ENCODE measurements around the gene CAMTA1.
"Not testable (repeated sequence)": the region's sequence is repeated elsewhere in the genome, so short reads cannot be mapped to it uniquely, and the experiment has no call there.

The CAMTA1 gene

DNA sequence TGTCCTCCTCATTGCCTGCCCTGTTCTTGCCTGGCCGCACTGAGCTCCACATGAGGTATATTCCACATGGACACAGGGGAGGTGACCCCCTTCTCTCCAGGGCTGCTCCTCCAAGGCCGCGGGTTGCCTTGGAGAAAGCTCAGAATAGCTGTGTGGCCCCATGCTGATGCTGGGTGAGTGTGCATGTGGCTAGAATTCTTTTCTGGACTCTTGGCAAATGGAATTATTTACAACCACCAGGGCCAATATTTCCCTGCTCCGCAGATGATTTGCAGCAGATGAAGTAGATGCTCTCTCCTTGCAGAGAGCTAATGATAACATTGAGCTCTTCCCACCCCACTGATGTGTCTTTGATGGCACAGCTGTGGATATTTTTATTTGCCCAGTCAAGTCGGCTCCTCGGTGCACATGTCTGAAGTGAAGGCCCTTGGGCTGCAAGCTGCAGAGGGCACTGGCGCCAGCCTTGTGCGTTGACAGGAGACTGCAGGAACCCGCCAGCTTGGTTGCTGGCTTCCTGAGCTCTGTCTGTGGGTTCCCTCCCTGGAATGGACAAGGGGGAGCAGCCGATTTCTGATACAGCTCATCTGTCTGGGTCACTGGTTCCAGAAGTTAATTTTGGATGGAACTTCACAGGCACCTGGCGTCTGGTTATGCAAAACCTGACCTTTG lies 581.2 kb downstream of the CAMTA1 start:
- DNase-seq, result no peak

DNA sequence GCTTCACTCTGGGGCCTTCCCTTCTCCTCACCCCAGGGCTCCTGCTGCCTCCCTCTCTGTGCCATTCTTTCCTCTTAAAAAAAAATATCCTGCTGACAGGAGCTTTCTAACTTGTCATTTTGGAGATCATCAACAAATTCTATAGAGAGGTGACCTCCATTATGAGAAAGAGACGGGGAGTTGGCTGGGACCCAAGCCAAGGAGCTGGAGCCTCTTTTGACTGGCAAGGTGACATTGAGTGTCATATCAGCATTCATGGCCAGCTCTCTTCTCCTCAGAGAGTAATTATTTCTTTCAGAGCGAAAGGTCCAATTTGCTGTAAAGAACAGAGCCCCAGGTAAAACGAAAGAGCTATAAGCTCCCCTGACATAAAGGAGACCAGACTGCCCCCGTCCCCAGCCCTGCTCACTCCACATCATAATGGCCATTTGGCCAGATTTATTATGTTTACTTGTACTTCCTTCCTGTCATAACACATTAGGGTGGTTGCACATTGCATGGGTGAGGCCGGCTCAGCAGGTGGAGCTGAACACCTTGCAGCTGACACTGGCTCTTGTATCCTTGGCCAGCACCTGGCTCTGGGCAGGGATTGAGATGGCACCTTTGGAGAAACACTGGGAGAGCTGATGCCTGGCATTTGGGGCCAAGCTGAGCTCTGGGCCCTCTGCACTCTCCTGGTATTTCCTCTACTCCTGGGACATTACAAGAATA lies 581.9 kb downstream of the CAMTA1 start:
- no peak for DNase-seq

DNA sequence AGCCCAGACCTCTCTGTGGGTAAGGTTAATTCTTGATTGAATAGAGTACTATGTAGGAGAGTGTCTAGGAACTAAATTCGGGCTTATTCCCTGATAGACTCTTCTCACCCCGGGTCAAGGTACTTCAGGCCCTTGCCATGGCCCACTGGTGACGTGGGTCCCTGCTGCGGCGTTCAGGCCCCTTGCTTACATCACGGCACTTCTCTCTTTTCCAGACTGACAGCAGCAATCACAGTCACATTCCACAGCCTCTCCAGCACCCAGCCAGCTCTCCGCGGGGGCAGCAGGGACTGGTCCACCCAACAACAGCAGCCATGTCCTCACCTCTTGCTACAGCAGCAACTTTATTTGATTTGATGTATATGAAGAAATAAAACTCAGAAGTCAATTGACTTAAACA lies 584.6 kb downstream of the CAMTA1 start:
- DNase-seq, result no peak

DNA sequence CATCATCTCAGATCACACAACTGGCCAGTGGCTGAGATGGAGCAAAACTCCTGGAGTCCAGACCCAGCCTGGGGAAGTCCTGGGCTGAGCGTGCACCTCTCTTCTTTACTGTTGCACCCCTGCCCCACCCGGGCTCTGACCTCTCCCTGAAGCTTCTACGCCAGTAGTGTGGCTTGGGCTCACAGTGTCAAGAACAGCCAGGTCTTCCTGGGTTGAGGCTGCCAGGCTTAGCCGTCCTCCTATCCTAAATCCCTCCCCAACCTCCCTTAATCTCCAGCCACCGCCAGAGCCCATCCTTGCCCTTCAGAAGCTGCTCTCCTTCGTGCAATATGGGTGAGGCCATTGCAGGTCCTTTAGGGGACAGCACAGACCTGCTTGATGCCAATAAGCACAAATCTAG lies 586.7 kb downstream of the CAMTA1 start:
- DNase-seq, result no peak

DNA sequence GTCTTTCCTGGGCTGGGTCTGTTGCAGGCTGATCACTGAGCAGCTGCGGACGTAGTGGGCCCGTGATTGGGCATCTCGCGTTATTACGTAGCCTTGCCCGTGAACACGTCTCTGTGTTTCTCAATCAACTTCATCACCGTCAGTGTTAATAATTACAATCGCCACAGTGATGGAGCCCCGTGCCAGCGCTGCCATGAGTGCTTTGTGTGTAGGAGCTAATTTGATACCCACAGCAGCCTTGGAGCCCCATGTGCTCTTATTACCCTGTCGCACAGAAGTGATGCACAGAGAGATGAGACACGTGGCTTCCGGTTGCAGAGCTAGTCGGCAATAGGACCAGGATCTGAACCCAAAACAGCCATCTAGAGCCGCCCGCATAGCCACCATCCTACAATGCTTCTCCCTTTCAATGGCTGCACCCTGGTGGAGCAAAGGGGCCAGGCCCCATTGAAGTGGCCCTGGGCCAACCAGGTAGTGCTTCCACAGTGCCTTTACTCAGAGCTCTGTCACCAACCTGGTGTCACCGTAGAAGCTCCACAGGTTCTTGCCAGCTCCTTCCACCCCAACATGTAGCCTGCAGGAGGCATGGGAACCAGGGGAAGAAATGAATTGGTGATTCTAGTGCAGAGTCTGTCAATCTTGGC lies 587.3 kb downstream of the CAMTA1 start:
- no peak for DNase-seq

DNA sequence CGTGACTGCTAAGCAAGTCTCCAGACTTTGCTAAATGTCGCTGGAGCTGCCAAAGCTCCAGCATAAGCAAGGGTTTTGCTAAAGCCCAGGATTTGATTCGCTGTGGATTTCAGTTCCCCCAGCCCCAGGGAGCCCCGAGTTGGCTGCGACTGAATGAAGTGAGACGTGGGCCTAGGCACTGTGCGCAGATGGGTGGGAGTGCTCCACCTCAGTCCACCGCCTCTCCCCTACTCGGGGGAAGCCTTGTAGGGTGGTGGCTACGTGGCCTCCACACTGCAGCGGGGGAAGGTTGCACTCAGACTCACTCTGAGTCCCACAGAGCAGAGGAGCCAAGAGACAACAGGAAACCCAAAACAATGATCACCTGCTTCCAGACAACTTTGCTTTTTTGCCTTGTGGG lies 588.0 kb downstream of the CAMTA1 start:
- no peak for DNase-seq

DNA sequence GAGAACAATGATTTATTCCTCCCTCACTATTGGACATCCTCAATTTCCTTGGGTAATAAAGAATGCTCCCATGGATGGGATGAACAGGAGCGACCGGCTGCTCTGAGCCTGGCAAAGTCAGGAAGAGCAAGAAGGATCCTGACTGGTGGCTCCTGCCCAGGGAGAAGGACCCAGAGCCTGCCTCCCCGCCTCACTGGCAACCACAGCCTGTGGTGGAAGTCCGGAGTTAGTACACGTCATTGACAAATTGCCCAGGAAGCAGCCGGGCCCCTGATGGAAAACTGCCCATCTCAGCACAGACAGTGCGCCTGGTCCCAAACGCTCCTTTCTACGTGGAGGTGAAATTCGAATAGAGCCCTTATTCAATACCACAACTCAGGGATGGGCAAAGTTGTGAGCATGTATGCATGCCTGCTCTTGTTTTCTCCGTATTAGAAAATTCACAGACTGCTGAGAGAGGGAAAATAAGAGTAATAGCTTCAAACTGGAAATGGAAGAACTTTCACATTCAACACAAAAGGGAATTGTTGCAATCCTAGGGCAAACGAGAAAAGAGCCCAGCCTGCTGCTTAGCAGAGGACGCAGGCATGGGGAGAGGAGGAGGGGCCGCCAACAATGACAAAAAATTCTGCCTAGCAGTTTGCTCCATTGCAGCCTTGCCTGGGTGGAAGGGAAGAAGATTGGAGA lies 588.8 kb downstream of the CAMTA1 start:
- DNase-seq, result no peak

DNA sequence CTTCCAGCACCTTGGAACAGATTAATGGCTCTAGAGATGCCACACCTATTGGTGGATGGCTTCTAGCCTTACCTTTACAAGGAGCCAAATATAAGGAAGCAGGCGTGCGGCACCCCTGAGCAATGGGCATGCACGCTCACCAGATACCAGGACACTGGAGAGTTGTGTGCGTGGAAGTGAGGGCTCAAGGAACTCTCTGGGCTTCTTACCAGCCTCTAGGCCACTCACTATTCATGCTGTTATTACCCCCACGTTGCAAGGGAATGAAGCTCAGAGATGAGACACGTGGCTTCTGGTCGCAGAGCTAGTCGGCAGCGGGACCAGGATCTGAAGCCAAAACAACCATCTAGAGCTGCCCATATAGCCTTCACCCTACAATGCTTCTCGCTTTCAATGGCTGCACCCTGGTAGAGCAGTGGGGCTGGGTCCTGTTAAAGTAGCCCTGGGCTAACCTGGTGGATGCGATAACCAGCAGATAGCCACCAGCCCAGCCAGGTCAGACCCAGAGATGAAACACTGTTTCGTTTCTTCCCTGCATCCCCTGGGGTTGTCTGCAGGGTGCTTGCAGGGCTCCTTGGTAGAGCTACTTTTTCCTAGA lies 589.4 kb downstream of the CAMTA1 start:
- no peak for DNase-seq

DNA sequence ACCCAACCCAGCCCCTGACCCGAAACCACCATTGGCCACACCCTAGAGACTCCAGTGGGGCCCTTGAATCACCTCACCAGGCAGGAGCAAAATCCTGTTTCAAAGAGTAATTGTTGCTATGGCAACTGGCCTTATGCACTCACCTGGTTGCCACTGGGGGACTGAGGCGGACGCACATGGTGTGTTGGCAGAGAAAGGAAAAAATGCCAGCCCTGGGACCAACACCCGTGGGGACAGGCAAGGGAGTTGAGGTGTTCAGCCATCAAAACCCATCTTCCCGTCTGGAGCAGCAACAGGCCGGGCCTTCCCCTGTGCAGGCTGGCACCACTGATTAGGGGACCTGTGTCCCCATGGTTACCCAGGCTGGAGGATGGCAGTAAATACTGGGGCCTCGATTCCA lies 590.1 kb downstream of the CAMTA1 start:
- no peak for DNase-seq

DNA sequence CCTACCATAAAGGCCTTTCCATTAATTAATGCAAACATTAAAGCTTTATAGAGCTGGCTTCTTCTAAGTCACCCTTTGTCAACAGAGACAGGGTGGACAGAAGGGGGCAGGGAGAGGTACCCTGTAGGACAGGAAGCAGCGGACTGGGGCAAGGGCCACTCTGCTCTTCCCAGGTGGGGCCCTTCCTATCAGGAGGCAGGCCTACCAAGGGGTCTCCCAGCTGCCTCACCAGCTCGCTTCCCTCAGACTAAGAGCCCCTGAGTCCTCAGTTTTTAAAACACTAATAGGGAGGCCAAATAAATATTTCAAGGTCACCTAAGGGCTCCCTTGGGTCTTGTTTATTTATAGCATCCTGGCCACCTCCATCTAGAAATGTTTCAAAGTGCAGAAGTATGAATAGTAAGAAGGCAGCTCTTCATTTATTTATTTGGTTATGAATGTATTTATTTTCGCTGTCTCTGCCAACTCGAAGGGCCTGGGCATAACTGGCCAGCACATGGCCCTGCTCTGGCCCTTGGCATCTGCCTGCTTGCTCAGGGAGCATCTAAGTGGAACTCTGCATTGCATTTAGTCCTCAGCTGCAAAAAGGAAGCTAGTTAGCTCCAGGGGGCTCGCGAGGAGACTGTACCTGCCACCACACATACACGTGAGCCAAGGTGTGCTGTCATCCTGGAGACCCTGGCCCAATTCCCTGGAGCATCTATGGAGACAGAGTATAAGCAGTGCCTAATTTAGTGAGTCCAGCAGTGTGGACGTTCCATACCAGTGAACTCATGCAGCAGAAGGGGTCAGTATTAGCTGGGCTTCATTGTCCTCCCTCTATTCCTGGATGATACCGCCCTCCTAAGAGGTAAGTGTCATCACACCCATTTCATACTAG lies 590.8 kb downstream of the CAMTA1 start:
- no peak for DNase-seq

DNA sequence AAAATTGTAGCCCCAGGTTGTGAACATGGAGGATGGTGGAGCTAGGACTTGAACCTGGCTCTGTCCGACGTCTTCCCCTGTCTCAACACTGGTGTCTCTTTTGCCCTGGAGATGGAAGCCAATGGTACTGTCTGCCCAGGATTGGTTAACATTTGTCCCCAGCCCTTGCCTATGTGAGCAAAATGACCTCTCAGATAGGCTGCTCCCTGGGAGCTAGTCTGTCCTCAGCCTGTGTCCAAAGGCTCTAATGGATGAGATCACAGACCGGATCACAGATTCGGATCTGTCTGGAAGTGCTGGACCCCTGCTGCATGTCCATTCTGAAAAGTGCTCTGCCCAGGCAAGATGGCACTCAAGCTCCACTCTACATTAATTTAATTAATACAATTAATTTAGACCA lies 591.4 kb downstream of the CAMTA1 start:
- no peak for DNase-seq

DNA sequence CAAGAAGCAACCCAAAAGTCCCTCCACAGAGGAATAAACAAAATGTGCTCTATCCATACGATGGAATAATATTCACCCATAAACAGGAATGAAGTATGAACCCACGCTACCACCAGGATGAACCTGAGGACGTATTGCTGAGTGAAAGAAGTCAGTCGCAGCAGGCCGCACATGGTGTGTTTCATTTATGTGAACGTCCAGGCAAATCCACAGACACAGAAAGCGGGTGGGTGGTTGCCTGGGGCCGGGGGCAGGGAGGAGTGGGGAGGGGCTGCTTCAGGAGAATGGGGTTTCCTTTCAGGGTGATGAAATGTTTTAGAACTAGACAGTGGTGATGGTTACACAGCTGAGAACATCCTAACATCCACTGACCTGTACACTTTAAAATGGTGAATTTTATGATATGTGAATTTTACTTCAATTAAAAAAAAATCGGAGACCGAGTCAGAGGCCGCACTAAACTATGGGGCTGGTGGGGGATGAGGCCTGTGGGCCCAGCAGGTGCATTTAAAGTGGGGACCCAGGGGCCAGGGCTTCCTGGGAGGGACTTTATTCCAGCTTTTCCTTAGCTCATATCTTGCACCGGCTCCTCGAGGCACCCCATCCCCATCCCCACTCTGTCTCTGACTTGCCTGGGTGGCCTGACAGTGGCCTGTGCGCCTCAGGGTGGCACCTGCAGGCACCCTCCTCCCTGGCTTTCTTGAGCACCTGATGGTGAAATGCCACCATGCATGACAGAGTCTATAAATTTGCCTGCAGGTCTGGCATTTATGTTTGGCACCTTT lies 593.3 kb downstream of the CAMTA1 start:
- DNase-seq, result no peak

DNA sequence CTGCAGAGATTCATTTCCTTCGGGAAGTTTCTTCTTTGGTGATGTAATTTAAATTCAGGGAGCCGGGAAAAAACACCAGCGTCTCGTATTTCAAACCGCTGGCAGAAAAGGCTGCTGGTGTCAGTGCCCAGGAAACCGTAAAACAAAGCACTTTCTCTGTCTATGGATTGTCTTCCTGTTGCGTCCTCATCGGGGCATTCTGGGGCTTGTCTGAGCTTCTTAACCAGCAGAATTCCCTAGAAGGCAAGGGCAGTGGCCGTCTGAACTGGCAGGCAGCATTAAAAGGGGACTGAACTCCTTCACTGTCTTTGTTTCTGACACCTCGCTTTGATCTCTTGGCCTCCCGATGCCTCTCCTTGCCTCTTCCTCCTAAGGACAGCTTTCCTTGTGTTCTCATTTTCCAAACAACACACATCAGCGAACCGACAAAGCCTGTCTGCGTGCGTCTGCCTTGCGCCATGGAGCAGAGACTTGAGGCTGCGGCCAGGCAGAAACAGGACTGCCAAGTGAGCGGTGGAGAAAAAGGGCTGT lies 594.3 kb downstream of the CAMTA1 start:
- DNase-seq, result no peak

DNA sequence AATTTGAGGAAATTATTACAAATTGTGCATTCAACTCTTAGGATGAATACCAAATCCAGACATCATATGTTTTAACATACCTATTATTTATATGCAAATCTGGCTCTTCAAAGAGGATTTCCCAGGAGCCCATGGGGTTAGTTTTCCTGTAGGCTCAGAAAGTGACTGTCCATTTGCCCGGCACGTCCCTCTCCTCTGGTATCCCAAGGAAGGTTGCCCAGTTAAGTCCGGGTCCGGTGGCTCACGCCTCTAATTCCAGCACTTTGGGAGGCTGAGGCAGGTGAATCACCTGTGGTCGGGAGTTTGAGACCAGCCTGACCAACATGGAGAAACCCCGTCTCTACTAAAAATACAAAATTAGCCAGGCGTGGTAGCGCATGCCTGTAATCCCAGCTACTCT lies 594.8 kb downstream of the CAMTA1 start:
- not testable (repeated sequence) for DNase-seq

DNA sequence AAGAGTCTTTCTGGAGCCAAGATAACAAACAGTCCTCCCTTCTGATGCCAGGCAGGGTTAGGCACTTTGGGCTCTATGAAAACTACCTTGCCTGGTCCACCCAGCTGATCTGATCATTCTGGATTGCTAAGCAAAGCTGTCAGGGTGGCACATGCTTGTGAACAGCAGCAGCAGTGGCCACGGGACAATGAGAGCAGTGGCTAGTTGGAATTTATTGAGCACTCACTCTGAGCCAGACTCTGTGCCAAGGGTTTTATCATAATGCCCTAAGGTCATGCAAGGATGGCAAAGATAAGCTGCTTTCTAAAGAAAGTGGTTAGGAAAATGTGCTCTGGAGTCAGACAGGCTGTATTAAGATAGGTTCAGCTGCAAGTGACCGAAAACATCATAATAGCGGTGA lies 595.5 kb downstream of the CAMTA1 start:
- DNase-seq, result no peak

DNA sequence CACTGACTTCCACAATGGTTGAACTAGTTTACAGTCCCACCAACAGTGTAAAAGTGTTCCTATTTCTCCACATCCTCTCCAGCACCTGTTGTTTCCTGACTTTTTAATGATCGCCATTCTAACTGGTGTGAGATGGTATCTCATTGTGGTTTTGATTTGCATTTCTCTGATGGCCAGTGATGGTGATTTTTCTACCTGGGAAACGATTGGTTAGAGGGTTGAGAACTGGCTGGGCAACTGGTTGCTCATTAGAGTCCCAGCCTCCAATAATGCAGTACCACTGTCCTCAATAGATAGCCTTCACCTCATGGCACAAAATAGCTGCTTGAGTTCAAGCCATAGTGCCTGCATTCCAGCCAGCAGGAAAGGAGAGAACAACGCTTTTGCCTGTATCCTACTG lies 596.5 kb downstream of the CAMTA1 start:
- not testable (repeated sequence) for DNase-seq

DNA sequence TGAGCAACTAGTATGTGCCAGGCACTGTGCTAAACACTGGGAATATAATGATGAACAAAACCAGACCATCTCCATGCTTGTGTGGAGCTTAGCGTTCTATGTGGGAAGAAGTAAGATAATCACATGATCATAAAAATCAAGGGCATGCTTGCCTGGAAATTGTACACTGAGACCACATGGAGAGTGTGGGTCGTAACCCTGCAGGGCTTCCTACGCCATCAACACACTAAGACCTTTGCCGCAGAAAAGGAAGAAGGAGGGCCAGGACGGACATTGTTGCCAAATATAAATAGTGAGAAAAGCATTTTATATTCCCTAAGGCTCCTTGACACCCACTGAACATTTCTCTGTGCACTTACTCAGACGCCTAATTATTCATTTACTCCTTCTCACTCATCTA lies 597.7 kb downstream of the CAMTA1 start:
- DNase-seq, result no peak

DNA sequence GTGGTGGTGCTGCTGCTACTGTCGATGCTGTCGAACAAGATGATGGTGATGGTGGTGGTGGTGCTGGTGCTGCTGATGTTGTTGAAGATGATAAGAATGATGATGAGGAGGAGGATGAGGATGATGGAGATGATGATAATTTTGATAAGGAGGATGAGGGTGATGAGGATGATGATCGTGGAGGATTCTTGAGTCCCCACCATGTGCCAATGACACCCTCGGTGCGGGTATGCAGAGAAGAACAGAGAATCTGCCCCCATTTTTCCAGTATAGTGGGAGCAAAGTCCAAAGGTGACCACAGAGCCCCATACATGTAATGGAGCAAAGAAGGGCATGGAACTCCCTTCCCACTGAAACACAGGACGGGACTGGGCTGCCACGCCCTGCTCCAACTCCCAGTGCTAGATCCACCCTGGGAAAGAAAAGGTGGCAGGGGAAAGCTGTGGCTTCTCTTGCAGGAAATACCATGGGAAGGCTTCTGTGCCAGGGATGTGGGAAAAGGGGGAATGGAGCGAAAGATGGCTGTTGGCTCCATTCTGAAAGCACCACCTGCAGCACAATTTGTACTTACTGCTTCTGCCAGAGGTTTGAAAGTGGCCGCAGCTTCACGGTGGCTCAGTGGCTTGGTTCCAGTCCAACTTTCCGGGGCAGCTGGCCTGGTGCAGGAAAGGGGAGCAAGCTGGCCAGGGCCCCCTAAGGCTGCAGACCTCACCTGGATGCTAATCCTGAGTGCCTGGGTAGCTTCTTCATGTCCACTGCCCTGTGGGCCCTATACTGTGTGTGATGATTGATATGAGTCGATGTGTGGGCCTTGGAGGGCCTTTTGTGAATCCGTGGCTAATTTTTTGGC lies 598.6 kb downstream of the CAMTA1 start:
- no peak for DNase-seq

DNA sequence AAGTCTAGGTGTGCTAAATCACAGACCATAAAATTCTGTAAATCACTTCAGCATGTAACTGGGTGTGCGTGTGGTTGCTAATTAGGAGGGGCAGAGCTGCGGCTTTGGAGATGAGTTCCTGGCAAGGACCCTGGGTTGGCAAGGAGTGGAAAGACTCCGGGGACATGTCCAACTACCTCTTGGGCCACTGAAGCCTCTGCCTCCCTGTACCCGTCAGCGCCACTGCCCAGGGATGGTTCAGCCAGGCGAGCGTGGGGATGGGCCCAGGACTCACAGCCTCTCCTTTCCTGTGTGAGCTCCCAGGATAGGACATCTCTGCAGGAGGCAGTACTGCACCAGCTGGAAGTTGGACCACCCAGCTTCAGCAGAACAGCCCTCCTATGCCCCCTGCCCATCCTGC lies 599.4 kb downstream of the CAMTA1 start:
- DNase-seq, result no peak

All from NCI-H1048 (cell line).